HepG2 (cell line): ENCODE data around the gene SERPINB1. TPM values are rescaled to one million over a fixed set of nuclear protein-coding genes. Genes with fewer than 3 reads are reported as not detected.

Source experiments
- AHR ChIP-seq: IDR thresholded peaks from 2 replicates; pipeline ENCODE4 v1.6.1; 2018; ENCODE audit warnings: missing genetic modification reagents, missing compliant biosample characterization
- CBX2 ChIP-seq, 2 experiments: fragments of 200-600 bp in 1 of 2; sonication (generic); formaldehyde crosslinking in 1 of 2; IDR thresholded peaks; 2 replicates each; pipeline versions ENCODE4 v1.7.0 to v1.8.1; 2018 to 2022; ENCODE audit warnings: low read depth in 2 of 2, low read length in 1 of 2, mild to moderate bottlenecking in 1 of 2, missing genetic modification reagents in 1 of 2
- CREB1 ChIP-seq, 2 experiments: fragments of 450-650 bp in 1 of 2; IDR thresholded peaks; 2 replicates each; pipeline ENCODE4 v1.6.1; 2016 to 2017; ENCODE audit warnings: control low read depth in 1 of 2, mild to moderate bottlenecking in 1 of 2, missing compliant biosample characterization in 1 of 2, missing genetic modification characterization in 1 of 2
- FLYWCH1 ChIP-seq: sonication (generic); formaldehyde crosslinking; IDR thresholded peaks from 2 replicates; pipeline ENCODE4 v1.8.1; 2023; ENCODE audit warnings: mild to moderate bottlenecking, missing genetic modification reagents
- FOSL2 ChIP-seq: sonication (generic); formaldehyde crosslinking; IDR thresholded peaks from 2 replicates; pipeline ENCODE4 v1.4.0; 2020; ENCODE audit warnings: missing genetic modification reagents
- HOXA7 ChIP-seq: sonication (generic); formaldehyde crosslinking; IDR thresholded peaks from 2 replicates; pipeline ENCODE4 v1.8.1; 2022; ENCODE audit warnings: mild to moderate bottlenecking, missing genetic modification reagents, moderate library complexity
- MIER2 ChIP-seq: IDR thresholded peaks from 2 replicates; pipeline ENCODE4 v1.6.1; 2016; ENCODE audit warnings: missing biosample characterization, missing genetic modification reagents
- NCOA1 ChIP-seq: sonication (generic); formaldehyde crosslinking; IDR thresholded peaks from 2 replicates; pipeline ENCODE4 v1.9.0; 2021; ENCODE audit warnings: missing genetic modification reagents
- NCOR1 ChIP-seq: fragments of 200-600 bp; sonication (generic); IDR thresholded peaks from 2 replicates; pipeline ENCODE4 v1.7.0; 2017; ENCODE audit warnings: antibody characterized with exemption, low read length, borderline replicate concordance
- PCBP2 ChIP-seq: fragments of 200-400 bp; formaldehyde crosslinking; optimal IDR thresholded peaks from 2 replicates; pipeline ENCODE3; 2018; ENCODE audit warnings: low read length, low read depth; ENCODE audit not compliant: poor library complexity, severe bottlenecking
- RBM22 ChIP-seq: fragments of 200-400 bp; formaldehyde crosslinking; optimal IDR thresholded peaks from 2 replicates; pipeline ENCODE3; 2017; ENCODE audit warnings: mild to moderate bottlenecking, low read length, moderate library complexity
- REXO4 ChIP-seq: sonication (generic); formaldehyde crosslinking; IDR thresholded peaks from 2 replicates; pipeline ENCODE4 v1.8.0; 2022; ENCODE audit warnings: missing genetic modification reagents, mild to moderate bottlenecking, borderline replicate concordance
- SALL2 ChIP-seq: sonication (generic); formaldehyde crosslinking; IDR thresholded peaks from 2 replicates; pipeline ENCODE4 v1.8.1; 2023; ENCODE audit warnings: mild to moderate bottlenecking, missing genetic modification reagents, inconsistent platforms
- SIN3B ChIP-seq: fragments of 150-350 bp; IDR thresholded peaks from 2 replicates; pipeline ENCODE4 v1.6.1; 2014; ENCODE audit warnings: low read length
- SKI ChIP-seq: fragments of 450-650 bp; IDR thresholded peaks from one replicate; pipeline ENCODE4 v1.6.1; 2018; ENCODE audit warnings: mild to moderate bottlenecking; ENCODE audit not compliant: partially characterized antibody
- ZFP82 ChIP-seq: sonication (generic); formaldehyde crosslinking; IDR thresholded peaks from 2 replicates; pipeline ENCODE4 v1.5.1; 2020; ENCODE audit warnings: mild to moderate bottlenecking, missing genetic modification reagents, borderline replicate concordance
- ZFY ChIP-seq: sonication (generic); formaldehyde crosslinking; IDR thresholded peaks from 2 replicates; pipeline ENCODE4 v1.4.0; 2020; ENCODE audit warnings: missing genetic modification reagents
- ZMYM3 ChIP-seq: sonication (generic); formaldehyde crosslinking; IDR thresholded peaks from 2 replicates; pipeline ENCODE4 v1.5.1; 2020; ENCODE audit warnings: mild to moderate bottlenecking, missing genetic modification reagents
- ZNF335 ChIP-seq: sonication (generic); formaldehyde crosslinking; IDR thresholded peaks from 2 replicates; pipeline ENCODE4 v1.4.0; 2020; ENCODE audit warnings: missing genetic modification reagents
- ZNF441 ChIP-seq: sonication (generic); formaldehyde crosslinking; IDR thresholded peaks from 2 replicates; pipeline ENCODE4 v1.7.0; 2021; ENCODE audit warnings: missing genetic modification reagents, borderline replicate concordance
- ZNF883 ChIP-seq: sonication (generic); formaldehyde crosslinking; IDR thresholded peaks from 2 replicates; pipeline ENCODE4 v1.5.1; 2020; ENCODE audit warnings: mild to moderate bottlenecking, missing genetic modification reagents; ENCODE audit errors: not compliant biosample characterization
- ZSCAN20 ChIP-seq: sonication (generic); formaldehyde crosslinking; IDR thresholded peaks from 2 replicates; pipeline ENCODE4 v1.4.0; 2020; ENCODE audit warnings: missing genetic modification reagents, mild to moderate bottlenecking, borderline replicate concordance
- polyA plus RNA-seq, 8 experiments: library from polyadenylated mRNA; depleted of rRNA in 3 of 8; stranded (reverse) in 7 of 8; unstranded in 1 of 8; fragments of >200 nt; fragmentation: Illumina TruSeq in 4 of 8; extraction: Trizol in 4 of 8; gene quantifications; 2 replicates each; pipeline versions ENCODE4 v1.2.1 to v1.2.3, GENCODE V29; 2011 to 2016; ENCODE audit warnings: low read depth in 4 of 8, missing spikeins in 1 of 8, mixed read lengths in 1 of 8; ENCODE audit not compliant: insufficient read depth in 1 of 8
- total RNA-seq, 5 experiments: library from RNA; depleted of rRNA; stranded (reverse); fragments of >200 nt; fragmentation: Illumina TruSeq; extraction: Trizol; gene quantifications; 2 replicates each; pipeline ENCODE4 v1.2.3, GENCODE V29; 2016; ENCODE audit warnings: low read depth in 1 of 5
- TF ChIP-seq, protein P1 (sequence below): sonication (generic); formaldehyde crosslinking; IDR thresholded peaks from 2 replicates; pipeline ENCODE4 v1.4.0; 2020; ENCODE audit warnings: missing genetic modification reagents
- TF ChIP-seq, protein P2 (sequence below): sonication (generic); formaldehyde crosslinking; IDR thresholded peaks from 2 replicates; pipeline ENCODE4 v1.4.0; 2020; ENCODE audit warnings: mild to moderate bottlenecking, missing genetic modification reagents
- TF ChIP-seq, protein P3 (sequence below): sonication (generic); formaldehyde crosslinking; IDR thresholded peaks from 2 replicates; pipeline ENCODE4 v1.5.1; 2020; ENCODE audit warnings: missing genetic modification reagents, mild to moderate bottlenecking, borderline replicate concordance

The SERPINB1 gene
- total and polyA plus RNA-seq, 2 of the 13 experiments (the other 11 are each of a cell fraction or from before 2014, with no cell fraction given) = 41.4 to 60.5 TPM

GRCh38 chr6:2876210-2877056 lies 34.8 kb upstream of the SERPINB1 start (continued):
- TF ChIP-seq ZSCAN20 (peak; percentile 80; the same call in 1 of the 2 replicates), SKI (peak; percentile 100), REXO4 (CRISPR knock-in tag) (0 out of 2 replicates have a peak, but pooled peaks have one; percentile 36), FLYWCH1 (CRISPR knock-in tag) (no peak; the same call in 1 of the 2 replicates), ZNF441 (CRISPR knock-in tag) (peak; percentile 85; the same call in 1 of the 2 replicates), NCOR1 (peak; percentile 100), SIN3B (no peak), MIER2 (CRISPR knock-in tag) (peak; percentile 89; the same call in 1 of the 2 replicates), AHR (CRISPR knock-in tag) (no peak; the same call in 1 of the 2 replicates), CREB1 (IDR thresholded peaks at IDR 0.05) (peak; percentile 71), CREB1 (CRISPR knock-in tag; IDR thresholded peaks at IDR 0.05) (peak; percentile 92), RBM22 (no peak), ZFP82 (CRISPR knock-in tag) (no peak; the same call in 1 of the 2 replicates), ZNF883 (peak; percentile 85), NCOA1 (CRISPR knock-in tag) (peak; percentile 95; the same call in 1 of the 2 replicates), CBX2 (IDR thresholded peaks at IDR 0.05; ENCODE audit: low read depth, low read length) (no peak), CBX2 (CRISPR knock-in tag; IDR thresholded peaks at IDR 0.05; ENCODE audit: low read depth) (no peak), ZMYM3 (CRISPR knock-in tag) (peak; percentile 77), ZNF335 (peak; percentile 95), PCBP2 (no peak), FOSL2 (CRISPR knock-in tag) (peak; percentile 100), SALL2 (CRISPR knock-in tag) (peak; percentile 96), HOXA7 (CRISPR knock-in tag) (no peak), ZFY (CRISPR knock-in tag) (peak; percentile 76)
- TF ChIP-seq, protein P1, sequence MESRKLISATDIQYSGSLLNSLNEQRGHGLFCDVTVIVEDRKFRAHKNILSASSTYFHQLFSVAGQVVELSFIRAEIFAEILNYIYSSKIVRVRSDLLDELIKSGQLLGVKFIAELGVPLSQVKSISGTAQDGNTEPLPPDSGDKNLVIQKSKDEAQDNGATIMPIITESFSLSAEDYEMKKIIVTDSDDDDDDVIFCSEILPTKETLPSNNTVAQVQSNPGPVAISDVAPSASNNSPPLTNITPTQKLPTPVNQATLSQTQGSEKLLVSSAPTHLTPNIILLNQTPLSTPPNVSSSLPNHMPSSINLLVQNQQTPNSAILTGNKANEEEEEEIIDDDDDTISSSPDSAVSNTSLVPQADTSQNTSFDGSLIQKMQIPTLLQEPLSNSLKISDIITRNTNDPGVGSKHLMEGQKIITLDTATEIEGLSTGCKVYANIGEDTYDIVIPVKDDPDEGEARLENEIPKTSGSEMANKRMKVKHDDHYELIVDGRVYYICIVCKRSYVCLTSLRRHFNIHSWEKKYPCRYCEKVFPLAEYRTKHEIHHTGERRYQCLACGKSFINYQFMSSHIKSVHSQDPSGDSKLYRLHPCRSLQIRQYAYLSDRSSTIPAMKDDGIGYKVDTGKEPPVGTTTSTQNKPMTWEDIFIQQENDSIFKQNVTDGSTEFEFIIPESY = peak; percentile 89
- TF ChIP-seq, protein P2, sequence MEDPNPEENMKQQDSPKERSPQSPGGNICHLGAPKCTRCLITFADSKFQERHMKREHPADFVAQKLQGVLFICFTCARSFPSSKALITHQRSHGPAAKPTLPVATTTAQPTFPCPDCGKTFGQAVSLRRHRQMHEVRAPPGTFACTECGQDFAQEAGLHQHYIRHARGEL (CRISPR knock-in tag) = no peak
- TF ChIP-seq, protein P3, sequence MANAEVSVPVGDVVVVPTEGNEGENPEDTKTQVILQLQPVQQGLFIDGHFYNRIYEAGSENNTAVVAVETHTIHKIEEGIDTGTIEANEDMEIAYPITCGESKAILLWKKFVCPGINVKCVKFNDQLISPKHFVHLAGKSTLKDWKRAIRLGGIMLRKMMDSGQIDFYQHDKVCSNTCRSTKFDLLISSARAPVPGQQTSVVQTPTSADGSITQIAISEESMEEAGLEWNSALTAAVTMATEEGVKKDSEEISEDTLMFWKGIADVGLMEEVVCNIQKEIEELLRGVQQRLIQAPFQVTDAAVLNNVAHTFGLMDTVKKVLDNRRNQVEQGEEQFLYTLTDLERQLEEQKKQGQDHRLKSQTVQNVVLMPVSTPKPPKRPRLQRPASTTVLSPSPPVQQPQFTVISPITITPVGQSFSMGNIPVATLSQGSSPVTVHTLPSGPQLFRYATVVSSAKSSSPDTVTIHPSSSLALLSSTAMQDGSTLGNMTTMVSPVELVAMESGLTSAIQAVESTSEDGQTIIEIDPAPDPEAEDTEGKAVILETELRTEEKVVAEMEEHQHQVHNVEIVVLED (CRISPR knock-in tag) = peak; percentile 85
